SK-N-SH treated with all-trans-retinoic acid at 6 μM for 48 hours (cell line): ENCODE measurements around the gene NCK2.

Source experiments
- ATAC-seq: fragments of 200-7000 bp; cut with Tn5 transposase; 3 replicates; pipeline ENCODE4 v1.9.1; 2020; ENCODE audit warnings: mild to moderate bottlenecking, moderate library complexity
- ARNTL ChIP-seq: fragments of 450-650 bp; formaldehyde crosslinking; IDR thresholded peaks from 2 replicates; pipeline ENCODE4 v1.5.0; 2020; ENCODE audit warnings: low read depth, mild to moderate bottlenecking, moderate library complexity, borderline replicate concordance
- BACH2 ChIP-seq: fragments of 250-450 bp; sonication (Bioruptor Pico); IDR thresholded peaks from 2 replicates; pipeline ENCODE4 v1.9.0; 2021; ENCODE audit warnings: mild to moderate bottlenecking, borderline replicate concordance
- CSDC2 ChIP-seq: fragments of 250-450 bp; sonication (Bioruptor Pico); IDR thresholded peaks from 2 replicates; pipeline ENCODE4 v1.5.0; 2020; ENCODE audit warnings: mild to moderate bottlenecking, moderate library complexity
- ESRRG ChIP-seq: fragments of 250-450 bp; sonication (Bioruptor Pico); IDR thresholded peaks from 2 replicates; pipeline ENCODE4 v1.6.1; 2021; ENCODE audit warnings: mild to moderate bottlenecking
- GLIS3 ChIP-seq: fragments of 250-450 bp; sonication (Bioruptor Pico); IDR thresholded peaks from 2 replicates; pipeline ENCODE4 v1.5.0; 2020; ENCODE audit warnings: mild to moderate bottlenecking, moderate library complexity
- OSR1 ChIP-seq: fragments of 250-450 bp; sonication (Bioruptor Pico); IDR thresholded peaks from 2 replicates; pipeline ENCODE4 v1.8.0; 2022; ENCODE audit warnings: moderate library complexity, mild to moderate bottlenecking, inconsistent platforms
- PPARA ChIP-seq: fragments of 250-450 bp; sonication (Bioruptor Pico); IDR thresholded peaks from 2 replicates; pipeline ENCODE4 v1.5.0; 2020; ENCODE audit warnings: mild to moderate bottlenecking, borderline replicate concordance
- RARB ChIP-seq: fragments of 250-450 bp; sonication (Bioruptor Pico); IDR thresholded peaks from 2 replicates; pipeline ENCODE4 v1.8.0; 2021; ENCODE audit warnings: mild to moderate bottlenecking, moderate library complexity
- SNAI2 ChIP-seq: fragments of 250-450 bp; sonication (Bioruptor Pico); IDR thresholded peaks from 2 replicates; pipeline ENCODE4 v1.5.0; 2020; ENCODE audit warnings: mild to moderate bottlenecking, moderate library complexity
- TCF4 ChIP-seq: fragments of 250-450 bp; sonication (Bioruptor Pico); IDR thresholded peaks from 2 replicates; pipeline ENCODE4 v1.8.0; 2021; ENCODE audit warnings: mild to moderate bottlenecking, moderate library complexity, borderline replicate concordance
- TOX ChIP-seq: fragments of 250-450 bp; sonication (Bioruptor Pico); IDR thresholded peaks from 2 replicates; pipeline ENCODE4 v1.8.0; 2021; ENCODE audit warnings: mild to moderate bottlenecking, moderate library complexity, borderline replicate concordance
- ZC3H10 ChIP-seq: fragments of 250-450 bp; sonication (Bioruptor Pico); IDR thresholded peaks from 2 replicates; pipeline ENCODE4 v1.5.1; 2021; ENCODE audit warnings: mild to moderate bottlenecking, moderate library complexity
- ZFP3 ChIP-seq: fragments of 250-450 bp; sonication (Bioruptor Pico); IDR thresholded peaks from 2 replicates; pipeline ENCODE4 v1.5.0; 2020; ENCODE audit warnings: mild to moderate bottlenecking, moderate library complexity
- ZFP30 ChIP-seq: fragments of 450-650 bp; formaldehyde crosslinking; IDR thresholded peaks from 2 replicates; pipeline ENCODE4 v1.5.0; 2022; ENCODE audit warnings: mild to moderate bottlenecking, moderate library complexity
- ZNF565 ChIP-seq: fragments of 450-650 bp; formaldehyde crosslinking; conservative IDR thresholded peaks from 2 replicates; pipeline ENCODE4 v1.5.0; 2020; ENCODE audit warnings: low read depth, mild to moderate bottlenecking, moderate library complexity
- ZNF70 ChIP-seq: fragments of 450-650 bp; formaldehyde crosslinking; IDR thresholded peaks from 2 replicates; pipeline ENCODE4 v1.5.0; 2020; ENCODE audit warnings: mild to moderate bottlenecking, moderate library complexity
- ZNF8 ChIP-seq: fragments of 450-650 bp; formaldehyde crosslinking; IDR thresholded peaks from 2 replicates; pipeline ENCODE4 v1.5.0; 2020; ENCODE audit warnings: mild to moderate bottlenecking, moderate library complexity
- TF ChIP-seq, protein P1 (sequence below): fragments of 250-450 bp; sonication (Bioruptor Pico); IDR thresholded peaks from 2 replicates; pipeline ENCODE4 v1.5.0; 2020; ENCODE audit warnings: mild to moderate bottlenecking, moderate library complexity
- TF ChIP-seq, protein P2 (sequence below): fragments of 250-450 bp; sonication (Bioruptor Pico); IDR thresholded peaks from 2 replicates; pipeline ENCODE4 v1.5.1; 2021; ENCODE audit warnings: mild to moderate bottlenecking, moderate library complexity
- TF ChIP-seq, protein P3 (sequence below): fragments of 250-450 bp; sonication (Bioruptor Pico); IDR thresholded peaks from 2 replicates; pipeline ENCODE4 v1.5.1; 2020; ENCODE audit warnings: low read depth, mild to moderate bottlenecking, moderate library complexity
- TF ChIP-seq, protein P4 (sequence below): fragments of 250-450 bp; sonication (Bioruptor Pico); IDR thresholded peaks from 2 replicates; pipeline ENCODE4 v1.8.0; 2021; ENCODE audit warnings: low read depth, mild to moderate bottlenecking, moderate library complexity, borderline replicate concordance
- TF ChIP-seq, protein P5 (sequence below): fragments of 250-450 bp; sonication (Bioruptor Pico); IDR thresholded peaks from 2 replicates; pipeline ENCODE4 v1.8.0; 2020; ENCODE audit warnings: mild to moderate bottlenecking, moderate library complexity, borderline replicate concordance

The NCK2 gene

DNA sequence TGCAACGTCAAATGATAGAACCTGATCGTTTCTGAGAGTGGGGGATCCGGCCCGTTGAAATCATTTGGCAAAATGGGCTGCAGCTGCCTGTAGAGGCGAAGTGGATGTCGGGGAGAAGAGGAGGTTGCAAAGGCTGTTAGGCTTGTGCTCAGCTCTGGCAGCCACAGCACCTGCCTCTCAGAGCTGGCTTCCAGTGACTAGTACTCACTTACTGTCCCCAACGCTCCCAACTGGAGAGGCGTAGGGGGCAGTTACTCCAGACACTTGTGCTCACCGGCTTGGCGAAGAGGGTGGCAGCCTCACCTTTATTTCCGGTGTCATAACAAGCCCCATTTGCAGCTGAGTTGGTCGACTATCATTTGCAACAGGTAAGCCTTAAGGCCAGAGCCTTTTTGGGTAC is 37.9 kb downstream of the NCK2 start:
- ATAC-seq = no peak
- TF ChIP-seq TOX (CRISPR knock-in tag) = no peak
- TF ChIP-seq, protein P1, sequence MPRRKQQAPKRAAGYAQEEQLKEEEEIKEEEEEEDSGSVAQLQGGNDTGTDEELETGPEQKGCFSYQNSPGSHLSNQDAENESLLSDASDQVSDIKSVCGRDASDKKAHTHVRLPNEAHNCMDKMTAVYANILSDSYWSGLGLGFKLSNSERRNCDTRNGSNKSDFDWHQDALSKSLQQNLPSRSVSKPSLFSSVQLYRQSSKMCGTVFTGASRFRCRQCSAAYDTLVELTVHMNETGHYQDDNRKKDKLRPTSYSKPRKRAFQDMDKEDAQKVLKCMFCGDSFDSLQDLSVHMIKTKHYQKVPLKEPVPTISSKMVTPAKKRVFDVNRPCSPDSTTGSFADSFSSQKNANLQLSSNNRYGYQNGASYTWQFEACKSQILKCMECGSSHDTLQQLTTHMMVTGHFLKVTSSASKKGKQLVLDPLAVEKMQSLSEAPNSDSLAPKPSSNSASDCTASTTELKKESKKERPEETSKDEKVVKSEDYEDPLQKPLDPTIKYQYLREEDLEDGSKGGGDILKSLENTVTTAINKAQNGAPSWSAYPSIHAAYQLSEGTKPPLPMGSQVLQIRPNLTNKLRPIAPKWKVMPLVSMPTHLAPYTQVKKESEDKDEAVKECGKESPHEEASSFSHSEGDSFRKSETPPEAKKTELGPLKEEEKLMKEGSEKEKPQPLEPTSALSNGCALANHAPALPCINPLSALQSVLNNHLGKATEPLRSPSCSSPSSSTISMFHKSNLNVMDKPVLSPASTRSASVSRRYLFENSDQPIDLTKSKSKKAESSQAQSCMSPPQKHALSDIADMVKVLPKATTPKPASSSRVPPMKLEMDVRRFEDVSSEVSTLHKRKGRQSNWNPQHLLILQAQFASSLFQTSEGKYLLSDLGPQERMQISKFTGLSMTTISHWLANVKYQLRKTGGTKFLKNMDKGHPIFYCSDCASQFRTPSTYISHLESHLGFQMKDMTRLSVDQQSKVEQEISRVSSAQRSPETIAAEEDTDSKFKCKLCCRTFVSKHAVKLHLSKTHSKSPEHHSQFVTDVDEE = no peak
- TF ChIP-seq GLIS3 (CRISPR knock-in tag) = no peak
- no peak for TF ChIP-seq ZNF8 (CRISPR knock-in tag)
- TF ChIP-seq, protein P2, sequence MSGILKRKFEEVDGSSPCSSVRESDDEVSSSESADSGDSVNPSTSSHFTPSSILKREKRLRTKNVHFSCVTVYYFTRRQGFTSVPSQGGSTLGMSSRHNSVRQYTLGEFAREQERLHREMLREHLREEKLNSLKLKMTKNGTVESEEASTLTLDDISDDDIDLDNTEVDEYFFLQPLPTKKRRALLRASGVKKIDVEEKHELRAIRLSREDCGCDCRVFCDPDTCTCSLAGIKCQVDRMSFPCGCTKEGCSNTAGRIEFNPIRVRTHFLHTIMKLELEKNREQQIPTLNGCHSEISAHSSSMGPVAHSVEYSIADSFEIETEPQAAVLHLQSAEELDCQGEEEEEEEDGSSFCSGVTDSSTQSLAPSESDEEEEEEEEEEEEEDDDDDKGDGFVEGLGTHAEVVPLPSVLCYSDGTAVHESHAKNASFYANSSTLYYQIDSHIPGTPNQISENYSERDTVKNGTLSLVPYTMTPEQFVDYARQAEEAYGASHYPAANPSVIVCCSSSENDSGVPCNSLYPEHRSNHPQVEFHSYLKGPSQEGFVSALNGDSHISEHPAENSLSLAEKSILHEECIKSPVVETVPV = no peak
- TF ChIP-seq ARNTL (CRISPR knock-in tag) = no peak
- no peak for TF ChIP-seq ZC3H10
- TF ChIP-seq SNAI2 (CRISPR knock-in tag) = no peak
- TF ChIP-seq, protein P3, sequence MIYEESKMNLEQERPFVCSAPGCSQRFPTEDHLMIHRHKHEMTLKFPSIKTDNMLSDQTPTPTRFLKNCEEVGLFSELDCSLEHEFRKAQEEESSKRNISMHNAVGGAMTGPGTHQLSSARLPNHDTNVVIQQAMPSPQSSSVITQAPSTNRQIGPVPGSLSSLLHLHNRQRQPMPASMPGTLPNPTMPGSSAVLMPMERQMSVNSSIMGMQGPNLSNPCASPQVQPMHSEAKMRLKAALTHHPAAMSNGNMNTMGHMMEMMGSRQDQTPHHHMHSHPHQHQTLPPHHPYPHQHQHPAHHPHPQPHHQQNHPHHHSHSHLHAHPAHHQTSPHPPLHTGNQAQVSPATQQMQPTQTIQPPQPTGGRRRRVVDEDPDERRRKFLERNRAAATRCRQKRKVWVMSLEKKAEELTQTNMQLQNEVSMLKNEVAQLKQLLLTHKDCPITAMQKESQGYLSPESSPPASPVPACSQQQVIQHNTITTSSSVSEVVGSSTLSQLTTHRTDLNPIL (CRISPR knock-in tag) = no peak
- TF ChIP-seq PPARA (CRISPR knock-in tag) = no peak
- TF ChIP-seq ZNF565 (CRISPR knock-in tag) = no peak
- TF ChIP-seq, protein P4, sequence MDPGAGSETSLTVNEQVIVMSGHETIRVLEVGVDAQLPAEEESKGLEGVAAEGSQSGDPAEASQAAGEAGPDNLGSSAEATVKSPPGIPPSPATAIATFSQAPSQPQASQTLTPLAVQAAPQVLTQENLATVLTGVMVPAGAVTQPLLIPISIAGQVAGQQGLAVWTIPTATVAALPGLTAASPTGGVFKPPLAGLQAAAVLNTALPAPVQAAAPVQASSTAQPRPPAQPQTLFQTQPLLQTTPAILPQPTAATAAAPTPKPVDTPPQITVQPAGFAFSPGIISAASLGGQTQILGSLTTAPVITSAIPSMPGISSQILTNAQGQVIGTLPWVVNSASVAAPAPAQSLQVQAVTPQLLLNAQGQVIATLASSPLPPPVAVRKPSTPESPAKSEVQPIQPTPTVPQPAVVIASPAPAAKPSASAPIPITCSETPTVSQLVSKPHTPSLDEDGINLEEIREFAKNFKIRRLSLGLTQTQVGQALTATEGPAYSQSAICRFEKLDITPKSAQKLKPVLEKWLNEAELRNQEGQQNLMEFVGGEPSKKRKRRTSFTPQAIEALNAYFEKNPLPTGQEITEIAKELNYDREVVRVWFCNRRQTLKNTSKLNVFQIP (CRISPR knock-in tag) = no peak
- no peak for TF ChIP-seq TCF4 (CRISPR knock-in tag)
- no peak for TF ChIP-seq OSR1

DNA sequence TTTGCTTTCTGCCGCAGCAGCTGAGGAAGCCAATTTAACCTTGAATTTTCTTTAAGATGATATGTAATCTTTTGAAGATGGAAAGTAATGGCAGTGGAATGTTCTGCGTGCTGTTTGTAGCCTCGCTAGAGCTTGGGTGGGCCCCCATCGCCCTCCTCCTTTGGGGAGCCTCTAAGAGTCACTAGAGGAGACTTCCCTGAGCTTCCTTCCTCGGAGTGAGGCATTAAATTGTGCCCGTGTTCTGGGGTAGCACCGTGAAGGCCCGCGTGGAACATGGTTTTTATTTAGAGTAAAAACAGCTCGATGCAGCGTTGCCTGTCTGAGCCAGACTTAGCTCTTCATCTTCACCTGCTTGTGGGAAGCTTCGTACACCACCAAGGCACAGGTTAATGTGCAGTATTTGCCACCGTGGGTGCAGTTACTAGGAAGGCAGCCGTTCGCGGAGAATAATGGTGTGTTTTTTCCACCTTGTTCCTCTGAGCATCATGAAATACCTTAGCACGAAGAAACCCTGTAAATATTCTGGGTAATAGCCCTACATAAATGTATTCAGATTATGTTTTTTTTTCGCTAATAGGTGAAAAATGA is 38.5 kb downstream of the NCK2 start:
- no peak for ATAC-seq
- TF ChIP-seq, protein P3 (CRISPR knock-in tag) = no peak
- TF ChIP-seq ESRRG (CRISPR knock-in tag) (no peak), OSR1 (no peak), GLIS3 (CRISPR knock-in tag) (no peak), BACH2 (CRISPR knock-in tag) (no peak), CSDC2 (CRISPR knock-in tag) (no peak), ZC3H10 (no peak), RARB (CRISPR knock-in tag) (no peak), ARNTL (CRISPR knock-in tag) (no peak), ZFP30 (CRISPR knock-in tag) (no peak), PPARA (CRISPR knock-in tag) (no peak), ZNF70 (CRISPR knock-in tag) (no peak), ZNF8 (CRISPR knock-in tag) (no peak), ZNF565 (CRISPR knock-in tag) (no peak), ZFP3 (CRISPR knock-in tag) (no peak)
- TF ChIP-seq, protein P2 = no peak
- TF ChIP-seq, protein P5, sequence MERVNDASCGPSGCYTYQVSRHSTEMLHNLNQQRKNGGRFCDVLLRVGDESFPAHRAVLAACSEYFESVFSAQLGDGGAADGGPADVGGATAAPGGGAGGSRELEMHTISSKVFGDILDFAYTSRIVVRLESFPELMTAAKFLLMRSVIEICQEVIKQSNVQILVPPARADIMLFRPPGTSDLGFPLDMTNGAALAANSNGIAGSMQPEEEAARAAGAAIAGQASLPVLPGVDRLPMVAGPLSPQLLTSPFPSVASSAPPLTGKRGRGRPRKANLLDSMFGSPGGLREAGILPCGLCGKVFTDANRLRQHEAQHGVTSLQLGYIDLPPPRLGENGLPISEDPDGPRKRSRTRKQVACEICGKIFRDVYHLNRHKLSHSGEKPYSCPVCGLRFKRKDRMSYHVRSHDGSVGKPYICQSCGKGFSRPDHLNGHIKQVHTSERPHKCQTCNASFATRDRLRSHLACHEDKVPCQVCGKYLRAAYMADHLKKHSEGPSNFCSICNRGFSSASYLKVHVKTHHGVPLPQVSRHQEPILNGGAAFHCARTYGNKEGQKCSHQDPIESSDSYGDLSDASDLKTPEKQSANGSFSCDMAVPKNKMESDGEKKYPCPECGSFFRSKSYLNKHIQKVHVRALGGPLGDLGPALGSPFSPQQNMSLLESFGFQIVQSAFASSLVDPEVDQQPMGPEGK = no peak
